ENCODE data around the gene ZNF76. TPM values are rescaled to one million over a fixed set of nuclear protein-coding genes. Genes with fewer than 3 reads are reported as not detected.

ZNF76 gene
- total and polyA plus RNA-seq, 9 of the 15 experiments (the other 6 are each of a cell fraction or from before 2014, with no cell fraction given) = 1.2 to 17.8 (median 10.7) TPM

- TF ChIP-seq, protein P1, sequence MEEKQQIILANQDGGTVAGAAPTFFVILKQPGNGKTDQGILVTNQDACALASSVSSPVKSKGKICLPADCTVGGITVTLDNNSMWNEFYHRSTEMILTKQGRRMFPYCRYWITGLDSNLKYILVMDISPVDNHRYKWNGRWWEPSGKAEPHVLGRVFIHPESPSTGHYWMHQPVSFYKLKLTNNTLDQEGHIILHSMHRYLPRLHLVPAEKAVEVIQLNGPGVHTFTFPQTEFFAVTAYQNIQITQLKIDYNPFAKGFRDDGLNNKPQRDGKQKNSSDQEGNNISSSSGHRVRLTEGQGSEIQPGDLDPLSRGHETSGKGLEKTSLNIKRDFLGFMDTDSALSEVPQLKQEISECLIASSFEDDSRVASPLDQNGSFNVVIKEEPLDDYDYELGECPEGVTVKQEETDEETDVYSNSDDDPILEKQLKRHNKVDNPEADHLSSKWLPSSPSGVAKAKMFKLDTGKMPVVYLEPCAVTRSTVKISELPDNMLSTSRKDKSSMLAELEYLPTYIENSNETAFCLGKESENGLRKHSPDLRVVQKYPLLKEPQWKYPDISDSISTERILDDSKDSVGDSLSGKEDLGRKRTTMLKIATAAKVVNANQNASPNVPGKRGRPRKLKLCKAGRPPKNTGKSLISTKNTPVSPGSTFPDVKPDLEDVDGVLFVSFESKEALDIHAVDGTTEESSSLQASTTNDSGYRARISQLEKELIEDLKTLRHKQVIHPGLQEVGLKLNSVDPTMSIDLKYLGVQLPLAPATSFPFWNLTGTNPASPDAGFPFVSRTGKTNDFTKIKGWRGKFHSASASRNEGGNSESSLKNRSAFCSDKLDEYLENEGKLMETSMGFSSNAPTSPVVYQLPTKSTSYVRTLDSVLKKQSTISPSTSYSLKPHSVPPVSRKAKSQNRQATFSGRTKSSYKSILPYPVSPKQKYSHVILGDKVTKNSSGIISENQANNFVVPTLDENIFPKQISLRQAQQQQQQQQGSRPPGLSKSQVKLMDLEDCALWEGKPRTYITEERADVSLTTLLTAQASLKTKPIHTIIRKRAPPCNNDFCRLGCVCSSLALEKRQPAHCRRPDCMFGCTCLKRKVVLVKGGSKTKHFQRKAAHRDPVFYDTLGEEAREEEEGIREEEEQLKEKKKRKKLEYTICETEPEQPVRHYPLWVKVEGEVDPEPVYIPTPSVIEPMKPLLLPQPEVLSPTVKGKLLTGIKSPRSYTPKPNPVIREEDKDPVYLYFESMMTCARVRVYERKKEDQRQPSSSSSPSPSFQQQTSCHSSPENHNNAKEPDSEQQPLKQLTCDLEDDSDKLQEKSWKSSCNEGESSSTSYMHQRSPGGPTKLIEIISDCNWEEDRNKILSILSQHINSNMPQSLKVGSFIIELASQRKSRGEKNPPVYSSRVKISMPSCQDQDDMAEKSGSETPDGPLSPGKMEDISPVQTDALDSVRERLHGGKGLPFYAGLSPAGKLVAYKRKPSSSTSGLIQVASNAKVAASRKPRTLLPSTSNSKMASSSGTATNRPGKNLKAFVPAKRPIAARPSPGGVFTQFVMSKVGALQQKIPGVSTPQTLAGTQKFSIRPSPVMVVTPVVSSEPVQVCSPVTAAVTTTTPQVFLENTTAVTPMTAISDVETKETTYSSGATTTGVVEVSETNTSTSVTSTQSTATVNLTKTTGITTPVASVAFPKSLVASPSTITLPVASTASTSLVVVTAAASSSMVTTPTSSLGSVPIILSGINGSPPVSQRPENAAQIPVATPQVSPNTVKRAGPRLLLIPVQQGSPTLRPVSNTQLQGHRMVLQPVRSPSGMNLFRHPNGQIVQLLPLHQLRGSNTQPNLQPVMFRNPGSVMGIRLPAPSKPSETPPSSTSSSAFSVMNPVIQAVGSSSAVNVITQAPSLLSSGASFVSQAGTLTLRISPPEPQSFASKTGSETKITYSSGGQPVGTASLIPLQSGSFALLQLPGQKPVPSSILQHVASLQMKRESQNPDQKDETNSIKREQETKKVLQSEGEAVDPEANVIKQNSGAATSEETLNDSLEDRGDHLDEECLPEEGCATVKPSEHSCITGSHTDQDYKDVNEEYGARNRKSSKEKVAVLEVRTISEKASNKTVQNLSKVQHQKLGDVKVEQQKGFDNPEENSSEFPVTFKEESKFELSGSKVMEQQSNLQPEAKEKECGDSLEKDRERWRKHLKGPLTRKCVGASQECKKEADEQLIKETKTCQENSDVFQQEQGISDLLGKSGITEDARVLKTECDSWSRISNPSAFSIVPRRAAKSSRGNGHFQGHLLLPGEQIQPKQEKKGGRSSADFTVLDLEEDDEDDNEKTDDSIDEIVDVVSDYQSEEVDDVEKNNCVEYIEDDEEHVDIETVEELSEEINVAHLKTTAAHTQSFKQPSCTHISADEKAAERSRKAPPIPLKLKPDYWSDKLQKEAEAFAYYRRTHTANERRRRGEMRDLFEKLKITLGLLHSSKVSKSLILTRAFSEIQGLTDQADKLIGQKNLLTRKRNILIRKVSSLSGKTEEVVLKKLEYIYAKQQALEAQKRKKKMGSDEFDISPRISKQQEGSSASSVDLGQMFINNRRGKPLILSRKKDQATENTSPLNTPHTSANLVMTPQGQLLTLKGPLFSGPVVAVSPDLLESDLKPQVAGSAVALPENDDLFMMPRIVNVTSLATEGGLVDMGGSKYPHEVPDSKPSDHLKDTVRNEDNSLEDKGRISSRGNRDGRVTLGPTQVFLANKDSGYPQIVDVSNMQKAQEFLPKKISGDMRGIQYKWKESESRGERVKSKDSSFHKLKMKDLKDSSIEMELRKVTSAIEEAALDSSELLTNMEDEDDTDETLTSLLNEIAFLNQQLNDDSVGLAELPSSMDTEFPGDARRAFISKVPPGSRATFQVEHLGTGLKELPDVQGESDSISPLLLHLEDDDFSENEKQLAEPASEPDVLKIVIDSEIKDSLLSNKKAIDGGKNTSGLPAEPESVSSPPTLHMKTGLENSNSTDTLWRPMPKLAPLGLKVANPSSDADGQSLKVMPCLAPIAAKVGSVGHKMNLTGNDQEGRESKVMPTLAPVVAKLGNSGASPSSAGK (IDR thresholded peaks at IDR 0.05) = peak; percentile 24; the same call in 1 of the 2 replicates
- TF ChIP-seq SRF (CRISPR knock-in tag; IDR thresholded peaks at IDR 0.05) (0 out of 4 replicates have a peak, but pooled peaks of 1 of the 2 experiments have one; percentile 18), NRF1 (conservative IDR thresholded peaks at IDR 0.05 in 1 of 2, IDR thresholded peaks at IDR 0.05 in 1 of 2) (peak; percentile 46 to 51; a peak in 3 of 4 replicates), SMAD4 (CRISPR knock-in tag; conservative IDR thresholded peaks at IDR 0.05) (0 out of 2 replicates have a peak, but pooled peaks have one; percentile 33), SMARCA4 (IDR thresholded peaks at IDR 0.05) (peak; percentile 55), CBFA2T3 (IDR thresholded peaks at IDR 0.05) (peak; percentile 42; the same call in 1 of the 2 replicates), DPF2 (IDR thresholded peaks at IDR 0.05) (peak; percentile 52), CTBP1 (IDR thresholded peaks at IDR 0.05; ENCODE audit: borderline replicate concordance) (peak; percentile 36; the same call in 1 of the 2 replicates), ARID1B (IDR thresholded peaks at IDR 0.05) (peak; percentile 50), BHLHE40 (IDR thresholded peaks at IDR 0.05; ENCODE audit: low read length) (peak; percentile 89), CXXC5 (CRISPR knock-in tag; IDR thresholded peaks at IDR 0.05) (peak; percentile 88), CREM (IDR thresholded peaks at IDR 0.05; ENCODE audit: low read depth) (0 out of 2 replicates have a peak, but pooled peaks have one; percentile 37), CEBPB (tag; IDR thresholded peaks at IDR 0.05) (peak; percentile 77; the same call in 1 of the 2 replicates)
- TF ChIP-seq, protein P2, sequence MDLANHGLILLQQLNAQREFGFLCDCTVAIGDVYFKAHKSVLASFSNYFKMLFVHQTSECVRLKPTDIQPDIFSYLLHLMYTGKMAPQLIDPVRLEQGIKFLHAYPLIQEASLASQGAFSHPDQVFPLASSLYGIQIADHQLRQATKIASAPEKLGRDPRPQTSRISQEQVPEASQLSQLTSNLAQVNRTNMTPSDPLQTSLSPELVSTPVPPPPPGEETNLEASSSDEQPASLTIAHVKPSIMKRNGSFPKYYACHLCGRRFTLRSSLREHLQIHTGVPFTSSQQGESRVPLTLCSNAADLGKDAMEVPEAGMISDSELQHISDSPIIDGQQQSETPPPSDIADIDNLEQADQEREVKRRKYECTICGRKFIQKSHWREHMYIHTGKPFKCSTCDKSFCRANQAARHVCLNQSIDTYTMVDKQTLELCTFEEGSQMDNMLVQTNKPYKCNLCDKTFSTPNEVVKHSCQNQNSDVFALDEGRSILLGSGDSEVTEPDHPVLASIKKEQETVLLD (IDR thresholded peaks at IDR 0.05) = 0 out of 2 replicates have a peak, but pooled peaks have one; percentile 15
- TF ChIP-seq, protein P3, sequence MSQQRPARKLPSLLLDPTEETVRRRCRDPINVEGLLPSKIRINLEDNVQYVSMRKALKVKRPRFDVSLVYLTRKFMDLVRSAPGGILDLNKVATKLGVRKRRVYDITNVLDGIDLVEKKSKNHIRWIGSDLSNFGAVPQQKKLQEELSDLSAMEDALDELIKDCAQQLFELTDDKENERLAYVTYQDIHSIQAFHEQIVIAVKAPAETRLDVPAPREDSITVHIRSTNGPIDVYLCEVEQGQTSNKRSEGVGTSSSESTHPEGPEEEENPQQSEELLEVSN (IDR thresholded peaks at IDR 0.05; ENCODE audit: borderline replicate concordance in 1 of 2, extremely low read depth in 1 of 2, insufficient read depth in 1 of 2, insufficient read length in 1 of 2, low read depth in 1 of 2, low read length in 1 of 2, poor library complexity in 1 of 2, severe bottlenecking in 1 of 2) = peak in 1 of 2 experiments; percentile 34
Measured at GRCh38 chr6:35307138-35307537, 47.6 kb downstream of the ZNF76 start (continued).

Measured in K562 (cell line).